ENCODE data around the gene SELENOI.
"Not testable (repeated sequence)": the region's sequence is repeated elsewhere in the genome, so short reads cannot be mapped to it uniquely, and the experiment has no call there.

Gene SELENOI

GRCh38 chr2:26345545-26346453 lies at the start of gene SELENOI:
SELENOI (plus strand) TSS chr2:26346143; CDS start chr2:26346233, 90 bp downstream.
- peak within 1 kb of the TSS; percentile 99 for H3K4me3 Mint-ChIP-seq
- H3K9me3 Mint-ChIP-seq (ENCODE audit: low read depth) = no peaks in the 10 kb centered on the region
- peak within 1 kb of the TSS; percentile 99 for H3K27ac Mint-ChIP-seq
- peaks cover 2% of the 10 kb centered on the region for H3K36me3 Mint-ChIP-seq
- H3K4me1 Mint-ChIP-seq (ENCODE audit: low read depth) = peaks cover 43% of the 10 kb centered on the region
- H3K27me3 Mint-ChIP-seq = no peaks in the 10 kb centered on the region

- Mint-ChIP-seq H3K4me1 (ENCODE audit: low read depth) (peaks cover 2% of the 10 kb centered on the region), H3K27me3 (no peaks in the 10 kb centered on the region), H3K27ac (no peak overlapping the region), H3K4me3 (no peak overlapping the region), H3K9me3 (ENCODE audit: low read depth) (no peaks in the 10 kb centered on the region), H3K36me3 (peaks cover 2% of the 10 kb centered on the region)
These were observed 48.9 kb upstream of the SELENOI start for GRCh38 chr2:26297061-26297460.

- Mint-ChIP-seq H3K4me1 (ENCODE audit: low read depth) (peaks cover 2% of the 10 kb centered on the region), H3K27me3 (no peaks in the 10 kb centered on the region), H3K9me3 (ENCODE audit: low read depth) (no peaks in the 10 kb centered on the region), H3K4me3 (no peak overlapping the region), H3K27ac (no peak overlapping the region), H3K36me3 (peaks cover 2% of the 10 kb centered on the region)
These were observed 47.7 kb upstream of the SELENOI start for GRCh38 chr2:26298286-26298637.

GRCh38 chr2:26298638-26299393 lies 47.1 kb upstream of the SELENOI start:
- Mint-ChIP-seq H3K27me3 (no peaks in the 10 kb centered on the region), H3K4me1 (ENCODE audit: low read depth) (peaks cover 2% of the 10 kb centered on the region), H3K9me3 (ENCODE audit: low read depth) (no peaks in the 10 kb centered on the region), H3K4me3 (no peak overlapping the region), H3K27ac (no peak overlapping the region), H3K36me3 (peaks cover 2% of the 10 kb centered on the region)

GRCh38 chr2:26299471-26300101 lies 46.4 kb upstream of the SELENOI start:
- H3K27ac Mint-ChIP-seq = no peak overlapping the region
- H3K27me3 Mint-ChIP-seq = no peaks in the 10 kb centered on the region
- peaks cover 2% of the 10 kb centered on the region for H3K4me1 Mint-ChIP-seq (ENCODE audit: low read depth)
- H3K4me3 Mint-ChIP-seq = no peak overlapping the region
- no peaks in the 10 kb centered on the region for H3K9me3 Mint-ChIP-seq (ENCODE audit: low read depth)
- H3K36me3 Mint-ChIP-seq = peaks cover 7% of the 10 kb centered on the region

GRCh38 chr2:26300234-26300925 lies 45.6 kb upstream of the SELENOI start:
- Mint-ChIP-seq H3K9me3 (ENCODE audit: low read depth) (no peaks in the 10 kb centered on the region), H3K27ac (no peak overlapping the region), H3K27me3 (no peaks in the 10 kb centered on the region), H3K4me1 (ENCODE audit: low read depth) (peaks cover 2% of the 10 kb centered on the region), H3K36me3 (peaks cover 5% of the 10 kb centered on the region), H3K4me3 (no peak overlapping the region)

- no peak overlapping the region for H3K4me3 Mint-ChIP-seq
These were observed 43.1 kb upstream of the SELENOI start for GRCh38 chr2:26302846-26303245.

GRCh38 chr2:26305094-26305493 lies 40.8 kb upstream of the SELENOI start:
- H3K27ac Mint-ChIP-seq; H3K36me3 Mint-ChIP-seq; H3K4me1 Mint-ChIP-seq (ENCODE audit: low read depth); H3K9me3 Mint-ChIP-seq (ENCODE audit: low read depth); H3K4me3 Mint-ChIP-seq; H3K27me3 Mint-ChIP-seq: not testable (repeated sequence)

More at GRCh38 chr2:26302846-26303245, 43.1 kb upstream of the SELENOI start:
- Mint-ChIP-seq H3K27ac (no peak overlapping the region), H3K4me1 (ENCODE audit: low read depth) (no peaks in the 10 kb centered on the region), H3K9me3 (ENCODE audit: low read depth) (no peaks in the 10 kb centered on the region), H3K27me3 (no peaks in the 10 kb centered on the region), H3K36me3 (peaks cover 5% of the 10 kb centered on the region)

- Mint-ChIP-seq H3K9me3 (ENCODE audit: low read depth) (no peaks in the 10 kb centered on the region), H3K27me3 (no peaks in the 10 kb centered on the region), H3K36me3 (peaks cover 7% of the 10 kb centered on the region), H3K4me1 (ENCODE audit: low read depth) (no peaks in the 10 kb centered on the region), H3K27ac (no peak overlapping the region), H3K4me3 (no peak overlapping the region)
These were observed 40.4 kb upstream of the SELENOI start for GRCh38 chr2:26305540-26305939.

GRCh38 chr2:26309921-26310320 lies 36.0 kb upstream of the SELENOI start:
- Mint-ChIP-seq H3K27ac (no peak overlapping the region), H3K4me3 (no peak overlapping the region), H3K36me3 (peaks cover 4% of the 10 kb centered on the region), H3K4me1 (ENCODE audit: low read depth) (no peaks in the 10 kb centered on the region), H3K9me3 (ENCODE audit: low read depth) (no peaks in the 10 kb centered on the region), H3K27me3 (no peaks in the 10 kb centered on the region)

- Mint-ChIP-seq H3K36me3 (peaks cover 4% of the 10 kb centered on the region), H3K27me3 (no peaks in the 10 kb centered on the region), H3K27ac (no peak overlapping the region), H3K9me3 (ENCODE audit: low read depth) (no peaks in the 10 kb centered on the region), H3K4me3 (no peak overlapping the region), H3K4me1 (ENCODE audit: low read depth) (no peaks in the 10 kb centered on the region)
These were observed 33.5 kb upstream of the SELENOI start for GRCh38 chr2:26312471-26312870.

- no peak overlapping the region for H3K27ac Mint-ChIP-seq
- H3K9me3 Mint-ChIP-seq (ENCODE audit: low read depth) = no peaks in the 10 kb centered on the region
- H3K27me3 Mint-ChIP-seq = no peaks in the 10 kb centered on the region
- H3K4me3 Mint-ChIP-seq = no peak overlapping the region
- H3K36me3 Mint-ChIP-seq = peaks cover 4% of the 10 kb centered on the region
- H3K4me1 Mint-ChIP-seq (ENCODE audit: low read depth) = no peaks in the 10 kb centered on the region
These were observed 32.5 kb upstream of the SELENOI start for GRCh38 chr2:26313446-26313845.

GRCh38 chr2:26314243-26314642 lies 31.7 kb upstream of the SELENOI start:
- Mint-ChIP-seq H3K4me1 (ENCODE audit: low read depth) (no peaks in the 10 kb centered on the region), H3K36me3 (peaks cover 4% of the 10 kb centered on the region), H3K9me3 (ENCODE audit: low read depth) (no peaks in the 10 kb centered on the region), H3K4me3 (no peak overlapping the region), H3K27me3 (no peaks in the 10 kb centered on the region), H3K27ac (no peak overlapping the region)

- no peak overlapping the region for H3K4me3 Mint-ChIP-seq
- H3K9me3 Mint-ChIP-seq (ENCODE audit: low read depth) = no peaks in the 10 kb centered on the region
These were observed 29.9 kb upstream of the SELENOI start for GRCh38 chr2:26316041-26316440.

More at GRCh38 chr2:26316041-26316440, 29.9 kb upstream of the SELENOI start:
- H3K4me1 Mint-ChIP-seq (ENCODE audit: low read depth) = no peaks in the 10 kb centered on the region
- H3K36me3 Mint-ChIP-seq = peaks cover 2% of the 10 kb centered on the region
- H3K27me3 Mint-ChIP-seq = no peaks in the 10 kb centered on the region
- H3K27ac Mint-ChIP-seq = no peak overlapping the region
